NCI-H1105 (cell line): Measurements from ENCODE around the gene SHB.

Experiments
- DNase-seq: peaks from one replicate; lab custom pipeline; 2025; lab: John Stamatoyannopoulos, UW

SHB gene

GRCh38 chr9:38008168-38009034 lies 60.6 kb downstream of the SHB start:
- DNase-seq: no peak

DNA sequence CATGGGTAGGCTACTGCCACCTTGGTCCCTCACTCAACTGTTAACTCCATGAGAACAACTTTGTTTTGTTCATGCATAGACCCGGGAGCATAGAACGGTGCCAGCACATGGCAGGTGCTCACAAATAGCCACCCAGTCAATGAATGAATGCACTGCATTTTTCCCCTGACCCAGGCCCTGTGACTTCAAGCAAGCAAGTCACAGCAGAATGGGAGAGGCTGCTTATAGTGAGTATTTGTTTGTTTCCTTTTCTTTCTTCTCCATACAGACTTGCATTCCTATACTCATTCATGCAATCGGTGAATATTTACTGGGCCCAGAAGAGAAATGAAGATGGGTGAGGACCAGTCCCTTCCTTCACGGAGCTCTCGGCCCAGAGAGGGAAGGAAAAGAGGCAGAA lies 62.0 kb downstream of the SHB start:
- no peak for DNase-seq

- no peak for DNase-seq
Measured at GRCh38 chr9:38006163-38006562, 62.9 kb downstream of the SHB start.

GRCh38 chr9:38004809-38005560 lies 64.0 kb downstream of the SHB start:
- no peak for DNase-seq

DNA sequence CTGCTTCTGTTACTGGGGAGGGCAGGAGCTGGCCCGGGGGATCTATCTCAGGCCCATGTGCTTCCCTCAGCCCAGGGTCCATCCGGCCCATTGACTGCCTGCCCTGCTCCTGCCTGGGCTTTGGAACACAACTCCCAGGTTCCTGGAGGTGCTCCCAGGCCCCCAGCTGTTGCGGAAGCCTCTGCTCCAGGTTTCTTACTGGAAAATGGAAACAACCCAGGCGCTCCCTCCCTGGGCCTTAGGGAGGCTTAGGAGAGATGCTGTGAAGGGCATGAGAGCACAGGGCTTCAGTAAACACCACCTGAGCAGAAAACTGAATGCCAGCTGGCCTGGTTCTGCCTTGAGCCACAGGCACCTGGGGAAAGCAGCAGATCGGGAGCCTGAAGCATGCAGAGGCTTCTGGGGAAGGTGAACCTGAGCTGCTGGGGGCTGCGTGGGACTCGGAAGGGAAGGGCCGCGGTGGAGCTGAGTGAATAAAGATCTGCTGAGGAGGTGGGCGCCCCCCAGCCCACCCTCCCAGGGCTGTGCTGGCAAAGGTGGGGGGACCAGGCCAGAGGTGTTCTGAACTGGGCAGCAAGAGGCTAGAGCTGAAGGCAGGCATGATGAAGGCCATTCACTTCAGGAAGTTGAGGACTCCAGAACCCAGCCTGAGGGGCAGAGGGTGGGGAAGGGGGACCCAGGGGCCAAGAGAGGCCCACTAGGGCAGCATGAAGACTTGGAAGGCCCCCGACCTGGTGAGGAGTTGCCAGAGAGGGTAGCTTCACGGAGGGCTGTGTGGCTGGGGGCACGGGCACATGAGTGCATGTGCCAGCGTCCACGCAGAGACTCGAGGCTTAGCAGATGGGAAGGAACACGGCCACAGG lies 64.8 kb downstream of the SHB start:
- DNase-seq: no peak

GRCh38 chr9:38003230-38003629 lies 65.8 kb downstream of the SHB start:
- DNase-seq: no peak

DNA sequence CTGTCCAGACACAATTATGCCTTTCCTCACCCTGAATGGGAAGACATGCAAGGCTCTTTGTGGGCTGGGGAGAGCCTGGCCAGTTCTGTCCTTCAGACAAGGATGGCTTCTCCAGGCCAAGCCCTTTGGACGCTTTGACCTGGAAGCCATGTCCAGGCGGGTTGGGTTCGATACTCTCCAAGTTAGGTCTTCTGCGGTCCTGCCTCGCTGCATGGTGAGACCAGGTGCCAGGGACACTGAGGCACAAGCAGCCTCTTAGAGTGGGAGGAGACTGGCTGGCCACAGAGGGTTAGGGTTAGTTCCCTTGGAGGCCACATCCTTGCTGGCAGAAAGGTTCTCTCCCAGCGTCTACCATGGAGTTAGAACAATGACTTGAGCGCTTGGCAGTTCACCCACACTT lies 67.6 kb downstream of the SHB start:
- no peak for DNase-seq

- no peak for DNase-seq
Measured at GRCh38 chr9:38000735-38001134, 68.3 kb downstream of the SHB start.

- no peak for DNase-seq
Measured at GRCh38 chr9:38000332-38000731, 68.7 kb downstream of the SHB start.

DNA sequence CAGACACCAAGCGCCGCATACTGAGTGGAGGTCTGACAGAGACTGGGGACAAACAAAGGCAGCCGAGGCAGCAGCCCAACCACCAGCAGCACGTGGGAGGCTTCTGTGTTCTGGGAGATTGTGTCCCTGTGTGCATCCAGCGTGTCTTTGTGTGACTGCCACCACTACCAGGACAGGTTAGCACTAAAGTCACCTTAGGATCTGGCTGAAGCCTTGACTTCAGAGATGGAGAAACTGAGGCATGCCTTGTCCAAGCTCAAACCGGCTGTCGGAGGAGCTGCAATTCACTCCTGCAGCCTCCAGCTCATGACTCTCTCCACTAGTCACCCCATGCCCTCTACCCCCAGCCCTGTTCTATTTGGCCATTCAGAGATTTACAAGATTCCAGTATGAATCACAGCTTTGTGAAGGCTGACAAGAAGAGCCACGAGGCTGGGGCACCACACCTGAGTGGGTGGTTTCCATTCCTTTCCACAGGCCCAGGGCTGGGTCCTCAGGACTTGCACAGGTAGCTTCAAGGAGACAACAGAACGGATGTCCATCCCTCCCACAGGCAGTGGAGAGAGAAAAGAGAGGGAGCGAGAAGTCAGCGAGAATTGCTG lies 69.3 kb downstream of the SHB start:
- no peak for DNase-seq

DNA sequence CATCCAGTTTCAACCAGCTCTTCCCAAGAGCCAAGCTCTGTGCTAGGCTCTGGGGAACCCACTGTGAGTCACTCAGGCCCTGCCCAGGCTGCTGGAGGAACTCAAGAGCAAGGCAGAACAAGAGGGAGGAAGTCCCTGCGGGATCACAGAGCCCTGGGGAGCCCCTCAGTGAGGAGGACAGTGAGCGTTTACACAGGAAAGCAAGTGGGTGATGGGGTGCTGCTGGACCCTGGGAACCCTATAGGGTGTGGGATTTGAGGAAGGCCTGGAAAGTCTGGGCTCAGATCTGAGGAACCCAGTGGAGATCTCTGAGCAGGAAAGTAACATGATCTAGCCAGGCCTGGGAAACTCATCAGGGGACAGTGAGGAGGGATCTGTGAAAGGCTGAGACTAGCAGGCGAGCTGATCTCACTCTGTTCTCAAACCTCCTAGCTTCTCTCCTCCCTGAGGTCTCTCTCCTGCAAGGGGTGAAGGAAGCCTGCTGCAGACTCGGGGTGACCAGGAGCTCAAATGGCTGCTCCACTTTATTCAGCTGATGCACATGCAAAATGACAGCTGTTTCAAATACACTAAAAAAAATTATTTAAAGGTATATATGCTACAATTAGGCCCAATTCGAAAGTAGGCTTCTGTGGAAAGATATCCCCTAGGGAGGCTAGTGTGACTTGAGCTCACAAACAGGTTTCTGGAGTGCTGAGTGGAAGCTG lies 70.0 kb downstream of the SHB start:
- no peak for DNase-seq

DNA sequence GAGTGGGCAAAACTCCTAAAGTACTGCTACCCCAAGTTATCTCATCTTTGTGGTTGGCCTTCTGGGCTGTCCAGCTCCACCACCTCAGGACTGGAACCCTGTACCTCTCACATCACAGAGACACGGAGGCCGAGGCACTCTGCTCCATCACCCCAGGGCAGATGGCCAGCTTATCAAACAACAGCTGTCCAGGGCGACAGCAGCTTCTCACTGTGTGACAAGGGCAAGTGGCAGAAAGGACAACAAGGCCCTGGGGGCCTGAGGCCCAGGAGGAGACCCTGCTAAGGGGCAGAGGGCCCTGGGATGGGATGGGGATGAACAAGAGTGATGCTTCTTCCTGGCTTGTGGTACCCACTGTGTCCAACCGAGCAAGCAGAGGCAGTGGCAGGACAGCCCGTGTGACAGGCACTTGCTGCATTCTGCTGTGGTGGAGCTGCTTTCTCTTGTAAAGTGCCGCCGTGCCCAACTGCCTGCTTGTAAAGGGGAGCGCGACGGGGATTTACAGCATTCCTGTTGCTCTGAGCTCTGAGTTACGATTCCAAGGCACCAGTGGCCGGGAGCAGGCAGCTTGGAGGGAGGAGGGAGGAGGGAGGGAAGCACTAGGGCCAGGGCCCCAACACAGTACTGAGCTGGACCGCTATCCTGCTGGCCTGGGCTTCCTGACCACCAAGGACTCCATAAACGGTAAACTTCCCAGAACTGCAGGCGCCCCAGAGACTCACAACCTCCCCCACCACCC lies 71.2 kb downstream of the SHB start:
- DNase-seq: no peak

GRCh38 chr9:37996819-37997217 lies 72.2 kb downstream of the SHB start:
- no peak for DNase-seq

DNA sequence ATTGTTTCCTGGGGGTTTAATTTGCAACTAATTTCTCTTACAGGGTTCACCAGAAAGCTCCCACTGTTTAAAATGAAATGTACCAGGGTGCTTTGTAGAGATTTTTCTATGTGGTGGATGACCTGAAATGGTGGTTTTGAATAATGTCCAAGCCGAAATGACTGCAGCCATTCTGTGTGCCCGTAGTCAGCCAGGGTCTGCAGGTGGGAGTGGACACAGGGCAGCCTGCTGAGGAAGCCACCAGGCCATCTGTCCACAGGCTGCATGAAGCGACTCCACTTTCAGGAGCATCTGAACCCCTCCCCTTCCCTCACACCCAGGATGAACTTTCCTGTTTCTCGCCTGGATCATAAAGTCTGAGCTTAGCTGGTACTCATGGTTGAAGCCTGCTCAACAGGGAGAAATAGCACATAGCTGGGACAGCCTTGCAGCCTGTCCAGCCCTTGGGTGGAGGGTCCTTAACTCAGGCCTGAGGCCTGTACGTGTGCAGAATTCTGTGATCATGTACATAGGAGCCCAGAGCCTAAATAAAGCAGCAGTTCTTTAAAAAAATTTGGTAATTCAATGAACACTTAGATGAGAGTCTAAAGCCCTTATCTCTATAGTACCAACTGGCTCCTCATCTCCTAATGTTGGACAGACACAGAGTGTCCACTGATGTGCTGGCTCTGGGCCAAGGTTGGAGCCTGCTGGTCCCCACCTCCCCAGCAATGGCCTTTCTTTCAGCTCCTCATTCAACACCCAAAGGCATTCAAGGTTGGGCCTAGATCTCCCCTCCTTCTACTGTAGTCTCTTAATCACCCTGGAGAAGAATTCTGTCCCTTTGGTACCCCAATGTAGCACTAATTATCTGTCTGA lies 72.8 kb downstream of the SHB start:
- no peak for DNase-seq

GRCh38 chr9:37995348-37995737 lies 73.7 kb downstream of the SHB start:
- DNase-seq: no peak

- peak; percentile 89 for DNase-seq
Measured at GRCh38 chr9:37994639-37995347, 74.2 kb downstream of the SHB start.

GRCh38 chr9:37992924-37993349 lies 76.1 kb downstream of the SHB start:
- no peak for DNase-seq

GRCh38 chr9:37990404-37991015 lies 78.5 kb downstream of the SHB start:
- DNase-seq: no peak

DNA sequence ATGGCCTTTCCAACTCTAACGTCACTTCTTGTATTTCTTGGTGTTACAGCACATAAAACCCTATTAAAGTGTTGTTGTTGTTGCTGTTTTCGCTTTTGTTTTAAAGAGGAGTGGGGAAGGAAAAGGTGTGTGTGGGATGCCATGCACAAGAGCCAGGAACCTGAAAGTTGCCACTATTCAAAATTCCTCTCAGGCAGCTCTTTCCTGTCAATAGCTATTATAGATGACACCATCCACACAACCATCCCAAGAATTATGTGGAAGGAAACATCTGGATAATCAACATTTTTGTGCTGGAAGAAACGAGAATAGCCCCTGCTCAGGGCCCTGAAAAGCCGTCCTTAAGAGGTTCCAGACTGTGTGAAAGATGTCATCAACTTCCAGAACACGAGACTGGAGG lies 79.3 kb downstream of the SHB start:
- no peak for DNase-seq
